Activated CD4-positive, CD25-positive, alpha-beta regulatory T cell (primary cell): Measurements from ENCODE around the gene ALKBH4.
A peak's percentile ranks its signal among the peaks of the same experiment; 100 is the strongest.
"Not testable (repeated sequence)": the region's sequence is repeated elsewhere in the genome, so short reads cannot be mapped to it uniquely, and the experiment has no call there.

ENCODE experiments used
- DNase-seq, 4 experiments: peaks; one replicate each; lab custom pipeline; 2025; lab: John Stamatoyannopoulos, UW

The ALKBH4 gene

DNA sequence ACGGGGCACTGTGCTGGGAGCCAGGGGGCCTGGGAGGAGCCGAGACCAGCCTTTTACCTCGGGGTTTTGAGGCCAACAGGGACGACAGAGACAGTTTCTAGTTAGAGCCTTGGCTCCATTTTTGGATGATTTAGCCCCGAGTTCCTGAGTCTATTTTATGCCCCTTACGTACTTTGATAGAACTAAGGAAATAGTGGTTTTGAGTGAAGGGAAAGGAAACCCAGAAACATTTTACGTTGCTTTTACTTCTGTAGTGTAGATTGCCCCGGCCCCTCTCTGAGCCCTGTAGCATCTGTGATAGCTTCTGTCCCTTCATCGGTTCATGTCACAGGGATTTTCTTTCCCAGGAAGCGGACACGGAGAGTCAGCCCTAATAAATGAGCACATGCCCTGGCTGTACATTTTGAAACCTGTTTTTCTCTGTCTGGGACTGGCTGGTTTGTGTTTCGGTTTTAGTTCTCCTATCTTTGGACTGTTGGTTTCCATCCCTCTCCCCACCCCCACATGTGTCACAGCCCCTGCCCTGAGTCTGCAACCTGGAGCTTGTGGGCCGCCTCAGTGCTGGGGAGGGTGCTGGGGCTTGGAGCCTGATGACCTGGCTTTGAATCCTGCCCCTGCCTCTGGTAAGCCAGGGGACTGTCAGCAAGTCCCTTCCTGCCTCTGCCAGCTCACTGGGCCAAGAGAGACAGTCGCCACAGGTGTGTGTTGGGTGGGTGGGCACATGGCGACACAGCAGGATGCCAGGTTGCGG lies 38.2 kb downstream of the ALKBH4 start:
- peak; percentile 31 to 60 (median 36) for DNase-seq

GRCh38 chr7:102425639-102426267 lies 38.9 kb downstream of the ALKBH4 start:
- peak; percentile 40 to 62 (median 56) for DNase-seq

DNA sequence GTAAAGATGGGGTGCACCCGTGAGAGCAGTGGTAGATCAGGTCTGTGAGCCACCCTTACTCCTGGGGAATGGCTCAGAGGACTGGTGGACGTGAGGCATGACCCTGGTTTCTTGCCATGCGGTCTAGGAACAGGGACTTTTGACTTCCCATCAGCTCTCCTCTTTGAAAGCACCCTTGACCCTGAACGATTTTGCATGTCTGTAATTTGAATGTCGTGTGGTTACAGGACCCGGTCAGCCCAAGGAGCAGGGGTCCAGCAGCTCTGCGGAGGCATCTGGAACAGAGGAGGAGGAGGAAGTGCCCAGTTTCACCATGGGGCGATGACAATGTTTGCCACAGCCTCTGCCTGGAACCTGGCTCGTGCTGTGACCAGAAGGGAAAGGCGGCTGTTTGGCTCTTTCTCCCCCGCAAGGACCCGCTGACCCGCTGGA lies 39.9 kb downstream of the ALKBH4 start:
- no peak for DNase-seq

DNA sequence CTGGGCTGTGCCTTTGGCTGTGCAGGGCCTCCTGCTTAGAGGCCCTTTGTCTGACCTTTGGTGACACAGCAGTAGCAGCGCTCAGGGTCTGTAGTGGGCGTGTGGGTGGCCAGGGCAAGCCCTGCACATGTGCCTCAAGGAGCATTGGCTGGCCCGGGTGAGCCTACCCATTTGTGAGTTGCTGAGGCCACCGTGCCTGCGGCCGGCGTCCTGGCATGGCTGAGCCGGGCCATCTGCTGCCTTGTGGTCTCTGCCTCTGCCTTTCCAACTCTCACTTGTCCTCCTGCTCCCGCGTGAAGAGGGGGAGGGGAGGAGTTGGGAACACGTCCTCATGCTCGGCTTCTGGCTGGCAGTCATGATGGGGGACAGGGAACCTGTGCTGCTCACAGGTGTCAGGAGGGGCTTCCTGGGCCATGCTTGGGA lies 40.5 kb downstream of the ALKBH4 start:
- DNase-seq: no peak

DNA sequence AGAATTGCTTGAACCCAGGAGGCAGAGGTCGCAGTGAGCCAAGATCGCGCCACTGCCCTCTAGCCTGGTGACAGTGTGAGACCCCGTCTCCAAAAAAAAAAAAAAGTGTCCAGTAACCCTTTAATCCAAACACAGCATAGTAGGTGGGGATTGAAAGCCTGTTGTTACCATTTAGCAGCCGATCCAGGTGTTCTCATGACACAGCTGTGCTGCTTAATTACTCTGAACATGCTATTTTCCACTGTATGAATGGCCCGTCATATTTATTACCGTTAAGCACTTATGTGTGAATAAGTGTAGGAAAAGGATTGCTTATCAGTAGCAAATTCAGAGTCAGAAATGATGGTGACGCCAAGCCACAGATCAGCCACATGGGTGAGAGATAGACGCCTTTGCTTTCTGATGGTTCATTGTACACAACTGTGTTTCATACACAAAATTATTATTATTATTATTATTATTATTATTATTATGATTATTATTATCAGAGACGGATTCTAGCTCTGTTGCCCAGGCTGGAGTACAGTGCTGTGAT lies 42.9 kb downstream of the ALKBH4 start:
- no peak for DNase-seq

DNA sequence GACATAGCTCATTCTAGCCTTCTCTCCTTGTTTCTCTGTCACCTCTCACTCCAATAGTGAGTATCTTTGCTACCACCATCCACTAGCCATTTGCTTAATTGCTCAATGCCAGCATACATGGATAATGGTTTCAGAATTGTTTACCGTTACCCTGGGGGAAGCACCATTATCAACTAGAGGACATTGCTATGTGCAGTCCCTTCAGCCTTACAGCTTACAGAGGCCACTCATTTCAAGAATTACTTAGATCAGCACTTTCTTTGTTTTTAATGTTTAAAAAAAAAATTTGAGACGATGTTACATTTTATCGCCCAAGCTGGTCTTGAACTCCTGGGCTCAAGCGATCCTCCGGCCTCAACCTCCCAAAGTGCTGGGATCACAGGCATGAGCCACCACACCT lies 46.1 kb downstream of the ALKBH4 start:
- no peak for DNase-seq

GRCh38 chr7:102417105-102417504 lies 47.6 kb downstream of the ALKBH4 start:
- no peak for DNase-seq

DNA sequence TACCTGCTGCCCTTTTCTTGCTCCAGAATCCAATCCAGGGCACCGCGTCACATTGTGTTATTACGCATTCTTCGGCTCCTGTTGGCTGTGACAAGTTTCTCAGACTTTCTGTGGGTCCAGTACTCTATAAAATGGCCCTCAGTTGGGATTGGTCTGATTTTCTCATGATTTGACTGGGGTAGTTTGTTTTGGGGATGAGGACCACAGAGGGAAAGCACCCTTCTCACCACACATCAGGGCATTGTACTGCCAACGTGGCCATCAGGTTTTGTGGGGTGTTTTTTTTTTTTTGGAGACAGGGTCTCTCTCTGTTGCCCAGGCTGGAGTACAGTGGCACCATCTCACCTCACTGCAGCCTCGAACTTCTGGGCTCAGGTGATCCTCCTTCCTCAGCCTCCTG lies 48.3 kb downstream of the ALKBH4 start:
- DNase-seq: no peak

DNA sequence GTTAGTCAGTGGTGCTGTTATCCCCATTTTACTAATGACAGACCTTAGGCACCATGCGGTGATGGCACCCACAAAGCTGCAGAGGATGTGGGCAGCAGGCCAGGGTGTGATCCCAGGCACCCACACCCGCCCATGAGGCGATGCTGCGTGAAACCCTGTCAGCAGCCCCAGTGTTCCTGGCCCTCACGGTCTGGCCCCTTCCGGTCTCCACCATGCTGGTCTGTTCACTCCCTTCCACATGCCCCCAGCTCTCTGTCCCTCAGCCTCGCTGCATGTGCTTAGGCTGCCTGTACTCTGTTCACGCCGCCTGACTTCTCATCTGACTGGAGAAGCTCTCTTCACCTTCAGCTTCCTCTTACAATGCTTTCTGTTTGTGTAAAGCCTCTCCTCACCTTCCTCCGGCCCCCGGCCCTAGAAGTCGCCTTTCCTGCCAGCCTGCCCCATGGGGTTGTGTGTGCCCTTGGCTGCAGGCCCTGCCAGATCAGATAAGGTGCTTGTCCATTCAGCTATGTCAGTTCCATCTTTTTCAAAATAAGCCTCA lies 48.9 kb downstream of the ALKBH4 start:
- DNase-seq: peak in 3 of 4 experiments; percentile 17 to 48 (median 31)

- DNase-seq: no peak
Observed at GRCh38 chr7:102413611-102414010, 51.1 kb downstream of the ALKBH4 start.

DNA sequence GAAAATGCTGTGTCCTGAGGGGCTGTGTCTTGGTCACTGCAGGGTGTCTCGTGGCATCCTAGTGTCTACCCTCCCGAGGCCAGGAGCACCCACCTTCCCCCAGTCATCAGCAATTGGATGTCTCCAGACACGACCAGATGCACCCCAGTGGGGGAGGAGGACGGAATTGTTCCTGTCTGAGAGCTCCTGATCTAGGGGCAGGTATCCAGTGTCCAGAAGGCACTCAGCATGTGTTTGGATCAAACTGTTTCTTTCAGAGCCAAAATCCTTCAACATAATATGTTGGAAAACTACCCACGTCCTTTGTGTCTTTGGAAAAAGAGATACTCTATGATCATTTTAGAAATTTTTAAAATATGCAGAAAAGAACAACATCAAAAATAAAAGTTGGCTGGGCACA lies 51.6 kb downstream of the ALKBH4 start:
- DNase-seq: no peak

GRCh38 chr7:102412548-102412947 lies 52.1 kb downstream of the ALKBH4 start:
- no peak for DNase-seq

DNA sequence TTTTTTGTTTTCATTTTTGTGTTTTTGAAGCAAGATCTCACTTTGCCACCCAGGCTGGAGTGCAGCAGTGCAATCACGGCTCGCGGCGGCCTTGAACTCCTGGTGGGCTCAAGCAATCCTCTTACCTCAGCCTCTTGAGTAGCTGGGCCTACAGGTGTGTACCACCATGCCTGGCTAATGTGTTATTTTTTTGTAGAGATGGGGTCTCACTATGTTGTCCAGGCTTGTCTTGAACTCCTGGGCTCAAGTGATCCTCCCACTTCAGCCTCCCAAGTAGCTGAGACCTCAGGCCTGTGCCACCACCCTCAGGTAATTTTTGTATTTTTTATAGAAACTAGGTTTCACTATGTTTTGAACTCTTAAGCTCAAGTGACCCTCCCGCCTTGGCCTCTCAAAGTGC lies 53.7 kb downstream of the ALKBH4 start:
- no peak for DNase-seq

GRCh38 chr7:102410123-102410522 lies 54.5 kb downstream of the ALKBH4 start:
- no peak for DNase-seq

- DNase-seq: no peak
Observed at GRCh38 chr7:102409340-102409739, 55.3 kb downstream of the ALKBH4 start.

- not testable (repeated sequence) for DNase-seq
Observed at GRCh38 chr7:102408530-102408929, 56.1 kb downstream of the ALKBH4 start.

GRCh38 chr7:102407910-102408309 lies 56.8 kb downstream of the ALKBH4 start:
- no peak for DNase-seq
